Measurements from ENCODE around the gene MYO5B. TPM values are rescaled to one million over a fixed set of nuclear protein-coding genes. Genes with fewer than 3 reads are reported as not detected.

The MYO5B gene
- total and polyA plus RNA-seq, 2 of the 4 experiments (the other 2 are of a cell fraction), result 0.24 to 0.54 TPM

DNA sequence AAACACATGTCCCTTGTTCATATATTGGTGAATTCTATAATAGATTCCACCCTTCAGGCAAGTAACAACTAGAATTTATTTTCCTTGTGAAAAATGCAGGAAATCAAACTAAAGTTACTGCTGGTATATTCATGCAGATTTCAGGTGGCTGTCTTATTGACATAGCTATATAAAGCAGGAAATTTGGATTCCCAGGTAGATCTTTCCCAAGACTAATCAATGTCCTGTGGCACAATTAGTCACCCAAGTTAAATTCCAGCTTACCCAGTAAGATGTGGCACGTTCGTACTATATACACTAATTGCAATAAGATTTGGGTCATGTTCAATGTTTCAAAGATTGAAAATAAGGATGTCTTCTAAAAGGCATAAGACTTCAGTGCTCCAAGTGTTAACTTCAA is 42.0 kb downstream of the MYO5B start:
- Histone ChIP-seq H3K9me3 (ENCODE audit: control insufficient read depth, insufficient read depth, low read length) (no peaks in the 10 kb centered on the region), H3K9ac (ENCODE audit: low read depth, low read length) (no peak overlapping the region), H3K18ac (ENCODE audit: low read depth, low read length) (no peak overlapping the region), H3K4me1 (ENCODE audit: control insufficient read depth, insufficient read depth, low read length) (no peaks in the 10 kb centered on the region), H3K14ac (replicated peaks; ENCODE audit: low read depth, low read length) (no peak overlapping the region), H3K27ac (ENCODE audit: insufficient read depth, low read length) (no peak overlapping the region), H4K91ac (ENCODE audit: insufficient read depth, low read depth, low read length) (no peak overlapping the region), H2BK15ac (ENCODE audit: low read depth, low read length) (no peak overlapping the region), H3K9me1 (ENCODE audit: insufficient read depth, low read length) (no peaks in the 10 kb centered on the region), H4K20me1 (ENCODE audit: insufficient read depth, low read length) (no peaks in the 10 kb centered on the region), H3K4me2 (ENCODE audit: low read depth, low read length) (no peak overlapping the region), H3K56ac (ENCODE audit: extremely low read depth, insufficient read depth, low read length) (no peak overlapping the region), H2BK20ac (ENCODE audit: low read depth, low read length) (no peak overlapping the region), H3K27me3 (ENCODE audit: control insufficient read depth, insufficient read depth, low read length) (no peaks in the 10 kb centered on the region), H3K4me3 (ENCODE audit: insufficient read depth, low read depth, low read length) (no peak overlapping the region), H2AK5ac (ENCODE audit: low read depth, low read length) (no peak overlapping the region), H2AFZ (replicated peaks; ENCODE audit: low read length, poor library complexity) (no peak overlapping the region), H3K79me1 (ENCODE audit: low read depth in 1 of 2, low read length in 2 of 2) (no peaks in the 10 kb centered on the region), H2AK9ac (replicated peaks; ENCODE audit: low read depth, low read length, poor library complexity) (no peak overlapping the region), H4K8ac (ENCODE audit: low read depth in 2 of 2, low read length in 2 of 2) (no peak overlapping the region), H2BK120ac (ENCODE audit: low read depth, low read length) (no peak overlapping the region), H3K4ac (ENCODE audit: low read depth, low read length) (no peak overlapping the region), H4K5ac (ENCODE audit: low read depth, low read length) (no peak overlapping the region), H3K23ac (ENCODE audit: low read depth, low read length) (no peak overlapping the region), H3K36me3 (ENCODE audit: control insufficient read depth, insufficient read depth, low read length) (no peaks in the 10 kb centered on the region), H2BK5ac (ENCODE audit: low read depth, low read length, poor library complexity, severe bottlenecking) (no peak overlapping the region)
- CTCF ChIA-PET, result no interaction called here
- POLR2A ChIA-PET (ENCODE audit: unreplicated experiment), result no interaction called here
- DNase-seq, result no peak
- TF ChIP-seq MAZ (IDR thresholded peaks at IDR 0.05; ENCODE audit: borderline replicate concordance, low read depth, low read length) (no peak), SMC3 (IDR thresholded peaks at IDR 0.05; ENCODE audit: low read depth, low read length) (no peak), RAD21 (IDR thresholded peaks at IDR 0.05; ENCODE audit: low read length) (no peak), RCOR1 (IDR thresholded peaks at IDR 0.05; ENCODE audit: insufficient replicate concordance, low read length) (no peak), CHD1 (IDR thresholded peaks at IDR 0.05; ENCODE audit: low read depth, low read length) (no peak), CEBPB (IDR thresholded peaks at IDR 0.05; ENCODE audit: low read depth, low read length) (no peak), MXI1 (IDR thresholded peaks at IDR 0.05; ENCODE audit: borderline replicate concordance, low read depth, low read length) (no peak), RFX5 (IDR thresholded peaks at IDR 0.05; ENCODE audit: low read depth, low read length) (no peak)
- TF ChIP-seq, protein P1, sequence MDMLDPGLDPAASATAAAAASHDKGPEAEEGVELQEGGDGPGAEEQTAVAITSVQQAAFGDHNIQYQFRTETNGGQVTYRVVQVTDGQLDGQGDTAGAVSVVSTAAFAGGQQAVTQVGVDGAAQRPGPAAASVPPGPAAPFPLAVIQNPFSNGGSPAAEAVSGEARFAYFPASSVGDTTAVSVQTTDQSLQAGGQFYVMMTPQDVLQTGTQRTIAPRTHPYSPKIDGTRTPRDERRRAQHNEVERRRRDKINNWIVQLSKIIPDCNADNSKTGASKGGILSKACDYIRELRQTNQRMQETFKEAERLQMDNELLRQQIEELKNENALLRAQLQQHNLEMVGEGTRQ (IDR thresholded peaks at IDR 0.05; ENCODE audit: low read depth, low read length), result no peak
- TF ChIP-seq, protein P2, sequence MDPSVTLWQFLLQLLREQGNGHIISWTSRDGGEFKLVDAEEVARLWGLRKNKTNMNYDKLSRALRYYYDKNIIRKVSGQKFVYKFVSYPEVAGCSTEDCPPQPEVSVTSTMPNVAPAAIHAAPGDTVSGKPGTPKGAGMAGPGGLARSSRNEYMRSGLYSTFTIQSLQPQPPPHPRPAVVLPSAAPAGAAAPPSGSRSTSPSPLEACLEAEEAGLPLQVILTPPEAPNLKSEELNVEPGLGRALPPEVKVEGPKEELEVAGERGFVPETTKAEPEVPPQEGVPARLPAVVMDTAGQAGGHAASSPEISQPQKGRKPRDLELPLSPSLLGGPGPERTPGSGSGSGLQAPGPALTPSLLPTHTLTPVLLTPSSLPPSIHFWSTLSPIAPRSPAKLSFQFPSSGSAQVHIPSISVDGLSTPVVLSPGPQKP (IDR thresholded peaks at IDR 0.05; ENCODE audit: borderline replicate concordance, low read depth, low read length), result no peak
- no CpG with 5 or more reads among the region's 2 CpGs for WGBS, 2 experiments (ENCODE audit: extremely low coverage in 2 of 2, insufficient read length in 1 of 2)
- intact Hi-C loops (cut with micrococcal nuclease), result no loop called here
- in situ Hi-C loops (cut with MboI; ENCODE audit: low sequenced_read_pairs), result no loop called here
- no peak for ATAC-seq (ENCODE audit: low read depth)
- dilution Hi-C loops (cut with HindIII; ENCODE audit: low sequenced_read_pairs, unreplicated experiment), result no loop called here
- BruUV-seq (replicated peaks), result no TSS peak

All from IMR-90 (cell line).